Liver (tissue), 9 donors: Measurements from ENCODE around the gene ATXN1. TPM values are rescaled to one million over a fixed set of nuclear protein-coding genes. Genes with fewer than 3 reads are reported as not detected.

ENCODE experiments used
- DNase-seq: peaks from one replicate; pipeline ENCODE4 v3.0.0-alpha.2; 2017; ENCODE audit warnings: low spot score
- H3K27ac ChIP-seq, 2 donors: one replicate each; pipeline ENCODE4 v1.7.0; 2013; ENCODE audit warnings: inconsistent platforms in 2 of 2, low read length in 2 of 2, control low read depth in 1 of 2, low read depth in 1 of 2, mild to moderate bottlenecking in 1 of 2
- H3K27me3 ChIP-seq, 4 donors: one replicate each; pipeline versions ENCODE4 v1.6.1 to v1.7.0; 2013; ENCODE audit warnings: low read length in 3 of 4, inconsistent platforms in 1 of 4, mild to moderate bottlenecking in 1 of 4, moderate library complexity in 1 of 4; ENCODE audit not compliant: control insufficient read depth in 4 of 4, insufficient read depth in 4 of 4
- H3K36me3 ChIP-seq, 4 donors: one replicate each; pipeline versions ENCODE4 v1.6.1 to v1.7.0; 2013; ENCODE audit warnings: low read length in 3 of 4, mild to moderate bottlenecking in 3 of 4, low read depth in 1 of 4, moderate library complexity in 1 of 4; ENCODE audit not compliant: control insufficient read depth in 4 of 4, insufficient read depth in 3 of 4
- H3K4me1 ChIP-seq, 4 donors: one replicate each; pipeline versions ENCODE4 v1.6.1 to v1.7.0; 2013; ENCODE audit warnings: low read length in 3 of 4, mild to moderate bottlenecking in 3 of 4, moderate library complexity in 1 of 4; ENCODE audit not compliant: control insufficient read depth in 4 of 4, insufficient read depth in 4 of 4
- H3K4me3 ChIP-seq, 3 donors: one replicate each; pipeline versions ENCODE4 v1.6.1 to v1.7.0; 2013; ENCODE audit warnings: low read length in 3 of 3, control low read depth in 1 of 3, low read depth in 1 of 3, mild to moderate bottlenecking in 1 of 3
- H3K9ac ChIP-seq, 2 donors: one replicate each; pipeline ENCODE4 v1.7.0; 2013; ENCODE audit warnings: low read length in 2 of 2, mild to moderate bottlenecking in 2 of 2, moderate library complexity in 2 of 2, control low read depth in 1 of 2, low read depth in 1 of 2
- H3K9me3 ChIP-seq, 4 donors: one replicate each; pipeline versions ENCODE4 v1.6.1 to v1.7.0; 2013; ENCODE audit warnings: low read length in 3 of 4; ENCODE audit not compliant: control insufficient read depth in 4 of 4
- FOXA1 ChIP-seq: IDR thresholded peaks from 2 replicates; pipeline ENCODE4 v1.6.1; 2016; ENCODE audit warnings: antibody characterized with exemption
- FOXA2 ChIP-seq: IDR thresholded peaks from 2 replicates; pipeline ENCODE4 v1.6.1; 2016; ENCODE audit warnings: antibody characterized with exemption
- GABPA ChIP-seq, 2 donors: IDR thresholded peaks in 1 of 2; conservative IDR thresholded peaks in 1 of 2; 2 replicates each; pipeline ENCODE4 v1.6.1; 2016; ENCODE audit warnings: antibody characterized with exemption in 2 of 2, mild to moderate bottlenecking in 1 of 2, moderate library complexity in 1 of 2
- HNF4A ChIP-seq, 2 donors: conservative IDR thresholded peaks; 2 replicates each; pipeline ENCODE4 v1.6.1; 2016; ENCODE audit warnings: antibody characterized with exemption in 2 of 2, mild to moderate bottlenecking in 2 of 2
- HNF4G ChIP-seq: IDR thresholded peaks from 2 replicates; pipeline ENCODE4 v1.6.1; 2016; ENCODE audit warnings: antibody characterized with exemption
- JUND ChIP-seq, 2 donors: IDR thresholded peaks; 2 replicates each; pipeline ENCODE4 v1.6.1; 2016; ENCODE audit warnings: antibody characterized with exemption in 2 of 2
- RXRA ChIP-seq, 2 donors: IDR thresholded peaks; 2 replicates each; pipeline ENCODE4 v1.6.1; 2017 to 2018; ENCODE audit warnings: antibody characterized with exemption in 2 of 2, mild to moderate bottlenecking in 1 of 2
- SP1 ChIP-seq: IDR thresholded peaks from 2 replicates; pipeline ENCODE4 v1.6.1; 2018; ENCODE audit warnings: antibody characterized with exemption, mild to moderate bottlenecking
- TAF1 ChIP-seq: conservative IDR thresholded peaks from 2 replicates; pipeline ENCODE4 v1.6.1; 2016; ENCODE audit warnings: antibody characterized with exemption, mild to moderate bottlenecking
- YY1 ChIP-seq: IDR thresholded peaks from 2 replicates; pipeline ENCODE4 v1.6.1; 2016; ENCODE audit warnings: antibody characterized with exemption, mild to moderate bottlenecking
- WGBS: extraction: QIAGEN DNeasy Blood & Tissue Kit; methylation state at CpG from one replicate; pipeline ENCODE4 v1.1.7; 2013; 5-methylcytosine and 5-hydroxymethylcytosine counted together
- polyA plus RNA-seq, 2 donors: library from polyadenylated mRNA; stranded (reverse) in 1 of 2; unstranded in 1 of 2; fragments of 200-250 nt in 1 of 2; fragments of >200 nt in 1 of 2; fragmentation: Nextera tagmentation in 1 of 2; extraction: Ambion mirVana in 1 of 2; gene quantifications; one replicate each; pipeline versions ENCODE4 v1.2.1 to v1.2.3, GENCODE V29; 2013 to 2015
- total RNA-seq, 2 donors: library from RNA; depleted of rRNA; stranded (reverse); fragments of >200 nt; gene quantifications; one replicate each; pipeline ENCODE4 v1.2.3, GENCODE V29; 2014
- TF ChIP-seq, protein P1 (sequence below): IDR thresholded peaks from 2 replicates; pipeline ENCODE4 v1.6.1; 2016; ENCODE audit warnings: antibody characterized with exemption
- TF ChIP-seq, protein P2 (sequence below): IDR thresholded peaks from 2 replicates; pipeline ENCODE4 v1.6.1; 2016; ENCODE audit warnings: antibody characterized with exemption
- donor health status: healthy.
- donor health status: healthy.
- donor health status: healthy.
- donor health status: healthy.
- donor health status: healthy.

Gene ATXN1
- total and polyA plus RNA-seq, 4 donors = 4.3 to 29.7 (median 8.2) TPM

DNA sequence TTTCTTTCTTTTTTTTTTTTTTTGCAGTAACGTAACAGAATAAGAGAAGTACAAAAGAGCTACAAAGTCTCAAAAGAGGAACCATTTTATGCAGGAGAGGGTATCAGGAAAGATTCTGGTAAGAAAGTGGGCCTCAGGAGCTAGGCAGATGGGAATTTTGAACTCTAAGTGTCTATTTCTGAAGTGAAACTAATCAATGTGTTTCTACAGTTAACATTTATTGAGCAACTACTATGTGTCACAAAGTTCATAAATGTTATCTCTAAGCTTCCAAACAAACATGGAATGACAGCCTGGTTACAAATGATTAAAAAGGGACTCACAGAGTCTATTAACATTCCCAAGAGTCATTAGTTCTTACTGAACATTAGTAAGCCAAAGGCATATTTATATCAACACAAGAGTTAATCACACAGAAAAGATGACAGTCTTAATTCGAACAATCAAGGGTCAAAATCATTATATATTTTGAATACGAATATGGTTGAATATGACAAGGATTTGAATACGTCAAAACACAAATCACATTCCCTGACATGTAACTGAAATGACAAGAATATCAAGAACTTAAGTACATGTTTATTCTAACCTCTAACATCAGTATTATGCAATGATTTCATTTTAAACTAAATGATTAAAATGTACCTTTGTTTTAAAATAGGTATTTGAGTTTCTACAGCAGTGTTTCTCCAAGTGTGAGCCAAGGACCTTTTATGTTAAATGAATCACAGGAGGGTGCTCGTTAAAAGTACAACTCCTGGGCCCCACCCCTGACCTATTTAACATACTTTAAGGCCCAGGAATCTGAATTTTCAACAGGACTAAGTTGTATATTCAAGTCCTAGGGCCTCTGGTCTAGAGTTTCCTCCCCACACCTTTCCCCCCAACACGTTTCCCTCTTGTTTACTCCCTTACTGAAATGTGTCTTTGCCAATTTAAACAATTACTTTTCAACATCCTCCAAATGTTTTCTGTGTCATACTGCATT, 89.7 kb downstream of the ATXN1 start:
- 50% methylated on average over 6 of the region's 6 CpGs for WGBS
- DNase-seq = no peak
- TF ChIP-seq, protein P1, sequence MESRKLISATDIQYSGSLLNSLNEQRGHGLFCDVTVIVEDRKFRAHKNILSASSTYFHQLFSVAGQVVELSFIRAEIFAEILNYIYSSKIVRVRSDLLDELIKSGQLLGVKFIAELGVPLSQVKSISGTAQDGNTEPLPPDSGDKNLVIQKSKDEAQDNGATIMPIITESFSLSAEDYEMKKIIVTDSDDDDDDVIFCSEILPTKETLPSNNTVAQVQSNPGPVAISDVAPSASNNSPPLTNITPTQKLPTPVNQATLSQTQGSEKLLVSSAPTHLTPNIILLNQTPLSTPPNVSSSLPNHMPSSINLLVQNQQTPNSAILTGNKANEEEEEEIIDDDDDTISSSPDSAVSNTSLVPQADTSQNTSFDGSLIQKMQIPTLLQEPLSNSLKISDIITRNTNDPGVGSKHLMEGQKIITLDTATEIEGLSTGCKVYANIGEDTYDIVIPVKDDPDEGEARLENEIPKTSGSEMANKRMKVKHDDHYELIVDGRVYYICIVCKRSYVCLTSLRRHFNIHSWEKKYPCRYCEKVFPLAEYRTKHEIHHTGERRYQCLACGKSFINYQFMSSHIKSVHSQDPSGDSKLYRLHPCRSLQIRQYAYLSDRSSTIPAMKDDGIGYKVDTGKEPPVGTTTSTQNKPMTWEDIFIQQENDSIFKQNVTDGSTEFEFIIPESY = no peak
- TF ChIP-seq HNF4A (conservative IDR thresholded peaks at IDR 0.05) (peak; percentile 24 to 58), SP1 (peak; percentile 65), RXRA (IDR thresholded peaks at IDR 0.05) (peak in 1 of 2 donors; percentile 67), GABPA (IDR thresholded peaks at IDR 0.05 in 1 of 2, conservative IDR thresholded peaks at IDR 0.05 in 1 of 2) (no peak), FOXA1 (no peak), JUND (IDR thresholded peaks at IDR 0.05) (no peak), HNF4G (no peak), YY1 (peak; percentile 39)
- Histone ChIP-seq H3K4me3 (no peak overlapping the region), H3K4me1 (peaks cover 6 to 44% (median 36%) of the 10 kb centered on the region in 4 donors), H3K9me3 (no peaks in the 10 kb centered on the region), H3K27ac (peak overlapping the region in 1 of 2 donors; percentile 64), H3K27me3 (no peaks in the 10 kb centered on the region), H3K9ac (no peak overlapping the region), H3K36me3 (no peaks in the 10 kb centered on the region)

DNA sequence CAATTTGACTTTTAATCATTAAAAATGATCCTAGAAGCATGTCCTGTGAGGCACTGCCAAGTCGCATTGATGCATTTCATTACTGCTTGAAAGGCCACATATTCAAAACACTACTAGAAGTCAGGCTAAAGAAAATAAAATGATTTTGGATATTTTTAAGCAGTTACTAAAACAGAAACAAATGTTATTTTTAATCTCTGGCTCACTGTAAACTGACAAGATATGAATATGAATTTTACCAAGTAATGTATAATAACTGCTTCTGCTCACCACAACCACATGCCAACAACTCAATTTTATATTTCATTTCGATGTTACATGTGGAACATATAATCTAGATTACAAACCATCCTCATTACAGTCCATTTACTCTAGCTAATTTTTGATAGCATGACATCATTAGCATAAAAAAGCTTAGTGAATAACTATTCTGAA, 90.6 kb downstream of the ATXN1 start:
- Histone ChIP-seq H3K27ac (peak overlapping the region in 1 of 2 donors; percentile 64), H3K9ac (no peak overlapping the region), H3K4me3 (no peak overlapping the region), H3K9me3 (no peaks in the 10 kb centered on the region), H3K36me3 (no peaks in the 10 kb centered on the region), H3K27me3 (no peaks in the 10 kb centered on the region), H3K4me1 (peaks cover 6 to 40% (median 33%) of the 10 kb centered on the region in 4 donors)
- TF ChIP-seq SP1 (no peak), RXRA (IDR thresholded peaks at IDR 0.05) (no peak), YY1 (no peak), HNF4G (no peak), FOXA2 (no peak), FOXA1 (no peak)
- no peak for DNase-seq
- 82% methylated on average over 2 of the region's 2 CpGs for WGBS

DNA sequence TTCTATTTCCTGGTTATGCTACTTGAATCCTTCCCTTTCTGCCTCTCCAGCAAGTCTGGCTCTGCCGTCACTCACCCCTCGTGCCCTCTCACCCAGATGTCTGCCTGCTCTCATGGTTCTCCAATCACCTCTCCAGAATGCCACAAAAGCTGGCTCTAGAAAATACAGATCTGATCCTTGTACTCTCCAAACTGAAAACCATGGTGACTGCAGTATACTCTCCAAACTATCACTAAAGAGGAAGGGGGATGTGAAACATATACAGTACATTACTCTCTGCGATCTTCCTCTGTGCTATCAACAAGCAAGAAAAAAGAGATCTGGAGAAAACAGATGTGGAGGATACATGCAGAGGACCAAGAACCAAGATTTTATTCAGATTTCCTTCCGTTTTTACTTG, 91.1 kb downstream of the ATXN1 start:
- no peaks in the 10 kb centered on the region for H3K36me3 ChIP-seq
- H3K9ac ChIP-seq = no peak overlapping the region
- H3K9me3 ChIP-seq = no peaks in the 10 kb centered on the region
- no peak for DNase-seq
- no peak overlapping the region for H3K4me3 ChIP-seq
- TF ChIP-seq SP1 (peak; percentile 60), YY1 (no peak), TAF1 (no peak), HNF4A (conservative IDR thresholded peaks at IDR 0.05) (peak; percentile 11 to 12), RXRA (IDR thresholded peaks at IDR 0.05) (peak; percentile 53 to 69)
- TF ChIP-seq, protein P2, sequence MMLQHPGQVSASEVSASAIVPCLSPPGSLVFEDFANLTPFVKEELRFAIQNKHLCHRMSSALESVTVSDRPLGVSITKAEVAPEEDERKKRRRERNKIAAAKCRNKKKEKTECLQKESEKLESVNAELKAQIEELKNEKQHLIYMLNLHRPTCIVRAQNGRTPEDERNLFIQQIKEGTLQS = no peak
- no peaks in the 10 kb centered on the region for H3K27me3 ChIP-seq
- 44% methylated on average over 4 of the region's 4 CpGs for WGBS
- peaks cover 6 to 39% (median 31%) of the 10 kb centered on the region in 4 donors for H3K4me1 ChIP-seq
- H3K27ac ChIP-seq = peak overlapping the region; percentile 26 to 51
